Uterus (tissue), 4 donors: Measurements from ENCODE around the gene CD22. TPM values are rescaled to one million over a fixed set of nuclear protein-coding genes. Genes with fewer than 3 reads are reported as not detected.
A peak's percentile ranks its signal among the peaks of the same experiment; 100 is the strongest.

Experiments used
- DNase-seq, 2 donors: peaks; one replicate each; pipeline ENCODE4 v3.0.0-alpha.2; 2019 to 2020
- H3K27ac ChIP-seq, 2 donors: fragments of 200-600 bp; sonication (generic); 1 replicate in 1 of 2; 2 replicates in 1 of 2; pipeline ENCODE4 v1.5.1; 2016 to 2018
- H3K27me3 ChIP-seq, 2 donors: fragments of 200-600 bp; sonication (generic); one replicate each; pipeline ENCODE4 v1.5.1; 2018 to 2019; ENCODE audit warnings: control low read depth in 1 of 2
- H3K36me3 ChIP-seq, 2 donors: fragments of 200-600 bp; sonication (generic); one replicate each; pipeline ENCODE4 v1.5.1; 2019; ENCODE audit warnings: control low read depth in 1 of 2
- H3K4me1 ChIP-seq, 2 donors: fragments of 200-600 bp; sonication (generic); one replicate each; pipeline ENCODE4 v1.5.1; 2018 to 2019; ENCODE audit warnings: control low read depth in 1 of 2
- H3K4me3 ChIP-seq, 2 donors: fragments of 200-600 bp; sonication (generic); 1 replicate in 1 of 2; 2 replicates in 1 of 2; pipeline ENCODE4 v1.5.1; 2018 to 2019; ENCODE audit warnings: mild to moderate bottlenecking in 1 of 2
- H3K9me3 ChIP-seq, 2 donors: fragments of 200-600 bp; sonication (generic); one replicate each; pipeline ENCODE4 v1.5.1; 2019; ENCODE audit warnings: control low read depth in 1 of 2
- CTCF ChIP-seq, 4 experiments: fragments of 200-600 bp in 2 of 4; fragments of 450-650 bp in 2 of 4; sonication (generic) in 2 of 4; IDR thresholded peaks; one replicate each; pipeline ENCODE4 v1.5.1; 2016 to 2019; ENCODE audit warnings: antibody characterized with exemption in 4 of 4, mild to moderate bottlenecking in 2 of 4, moderate library complexity in 1 of 4
- POLR2A ChIP-seq, 2 donors: fragments of 450-650 bp; IDR thresholded peaks; one replicate each; pipeline ENCODE4 v1.6.1; 2016; ENCODE audit warnings: antibody characterized with exemption in 2 of 2, mild to moderate bottlenecking in 1 of 2, moderate library complexity in 1 of 2
- intact Hi-C: fragments of 100-400 bp; cut with DNase I; formaldehyde crosslinking; loops from one replicate; pipeline ENCODE4 v1.15.1; 2023; ENCODE audit warnings: low total_unique reads
- total RNA-seq, 4 donors: library from RNA; depleted of rRNA in 3 of 4; stranded (reverse); fragments of >200 nt in 3 of 4; gene quantifications; one replicate each; pipeline versions ENCODE4 v1.1.0 to v1.2.4, GENCODE V29; 2014 to 2023
- donor health status: DM: yes; HTN: yes; CAD: no.

Gene CD22
- total RNA-seq, 4 donors from 2014 or later, result under 0.01 to 9.4 (median 1.3) TPM

DNA sequence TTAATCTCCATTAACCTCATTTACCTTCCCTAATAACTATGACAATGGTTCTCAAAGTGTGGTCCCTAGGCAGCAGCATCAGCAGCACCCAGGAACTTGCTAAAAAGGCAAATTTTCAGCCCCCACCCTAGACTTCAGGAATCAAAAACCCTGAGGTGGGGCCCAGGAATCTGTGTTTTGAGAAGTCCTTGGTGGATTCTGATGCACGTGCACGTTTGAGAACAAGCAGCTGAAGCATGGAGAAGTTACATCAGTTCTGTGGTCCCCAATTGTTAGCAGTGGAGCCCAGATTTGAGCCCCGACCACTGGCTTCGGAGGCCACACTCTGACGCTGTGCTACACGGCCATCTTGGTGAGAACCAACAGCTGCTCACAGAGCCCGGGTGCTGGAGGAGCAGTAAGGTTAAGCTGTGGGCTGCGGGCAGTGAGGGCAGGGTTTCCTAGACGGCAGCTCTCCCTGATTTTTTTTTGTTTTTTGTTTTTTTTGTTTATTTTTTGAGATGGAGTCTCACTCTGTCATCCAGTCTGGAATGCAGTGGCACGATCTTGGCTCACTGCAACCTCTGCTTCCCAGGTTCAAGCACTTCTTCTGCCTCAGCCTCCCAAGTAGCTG, 14.0 kb upstream of the CD22 start:
- H3K4me3 ChIP-seq, result no peak overlapping the region

DNA sequence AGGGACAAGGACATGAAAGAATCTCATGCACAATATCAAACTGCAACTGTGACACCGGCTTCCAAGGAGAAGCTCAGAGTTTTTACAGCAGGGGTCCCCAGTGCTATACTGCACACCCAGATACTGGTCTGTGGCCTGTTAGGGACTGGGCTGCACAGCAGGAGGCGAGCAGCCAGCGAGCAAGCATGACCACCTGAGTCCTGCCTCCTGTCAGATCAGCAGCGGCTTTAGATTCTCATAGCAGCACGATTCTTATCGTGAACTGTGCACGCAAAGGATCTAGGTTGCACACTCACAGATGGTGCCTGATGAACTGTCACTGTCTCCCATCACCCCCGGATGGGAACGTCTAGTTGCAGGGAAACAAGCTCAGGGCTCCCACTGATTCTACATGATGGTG, 13.1 kb upstream of the CD22 start:
- Histone ChIP-seq H3K36me3 (no peaks in the 10 kb centered on the region), H3K9me3 (no peaks in the 10 kb centered on the region), H3K4me1 (no peaks in the 10 kb centered on the region), H3K27me3 (no peaks in the 10 kb centered on the region), H3K4me3 (no peak overlapping the region), H3K27ac (no peak overlapping the region)
- TF ChIP-seq POLR2A (IDR thresholded peaks at IDR 0.05) (no peak), CTCF (IDR thresholded peaks at IDR 0.05) (no peak)
- intact Hi-C loops, result no loop called here
- no peak for DNase-seq

More for the DNA sequence above, 14.0 kb upstream of the CD22 start:
- H3K9me3 ChIP-seq, result no peaks in the 10 kb centered on the region
- no peak for DNase-seq
- intact Hi-C loops, result no loop called here
- no peaks in the 10 kb centered on the region for H3K27me3 ChIP-seq
- no peaks in the 10 kb centered on the region for H3K36me3 ChIP-seq
- TF ChIP-seq CTCF (IDR thresholded peaks at IDR 0.05) (no peak), POLR2A (IDR thresholded peaks at IDR 0.05) (no peak)
- H3K27ac ChIP-seq, result no peak overlapping the region
- no peaks in the 10 kb centered on the region for H3K4me1 ChIP-seq

DNA sequence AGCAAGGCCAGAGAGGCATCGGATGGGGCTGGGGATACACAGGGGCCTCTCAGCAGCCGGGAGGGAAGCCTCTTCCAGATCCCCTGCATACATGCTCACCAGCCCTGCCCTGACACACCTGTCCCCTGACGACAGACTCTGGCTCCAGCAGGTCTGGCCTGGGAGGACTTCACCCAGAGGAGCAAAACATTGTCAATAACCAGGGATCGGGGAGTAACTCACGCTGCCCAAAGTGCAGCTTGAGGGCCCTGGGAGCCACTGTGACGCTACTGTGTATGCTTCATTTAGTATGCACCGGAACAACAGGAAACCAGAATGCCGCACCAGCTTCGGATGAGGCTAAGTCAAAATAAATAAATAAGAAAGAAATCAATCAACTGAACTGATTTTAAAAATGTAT, 12.4 kb upstream of the CD22 start:
- H3K9me3 ChIP-seq, result no peaks in the 10 kb centered on the region
- no peak for DNase-seq
- H3K27me3 ChIP-seq, result no peaks in the 10 kb centered on the region
- H3K27ac ChIP-seq, result no peak overlapping the region
- no peaks in the 10 kb centered on the region for H3K4me1 ChIP-seq
- H3K36me3 ChIP-seq, result no peaks in the 10 kb centered on the region
- intact Hi-C loops, result no loop called here
- H3K4me3 ChIP-seq, result no peak overlapping the region
- TF ChIP-seq CTCF (IDR thresholded peaks at IDR 0.05), result no peak
- no peak for TF ChIP-seq POLR2A (IDR thresholded peaks at IDR 0.05)

- no peaks in the 10 kb centered on the region for H3K9me3 ChIP-seq
- no peaks in the 10 kb centered on the region for H3K4me1 ChIP-seq
- H3K4me3 ChIP-seq, result no peak overlapping the region
- DNase-seq, result no peak
- intact Hi-C loops, result no loop called here
- no peaks in the 10 kb centered on the region for H3K27me3 ChIP-seq
- no peaks in the 10 kb centered on the region for H3K36me3 ChIP-seq
- TF ChIP-seq CTCF (IDR thresholded peaks at IDR 0.05) (no peak), POLR2A (IDR thresholded peaks at IDR 0.05) (no peak)
- no peak overlapping the region for H3K27ac ChIP-seq
These were observed 11.4 kb upstream of the CD22 start for GRCh38 chr19:35317464-35318043.

DNA sequence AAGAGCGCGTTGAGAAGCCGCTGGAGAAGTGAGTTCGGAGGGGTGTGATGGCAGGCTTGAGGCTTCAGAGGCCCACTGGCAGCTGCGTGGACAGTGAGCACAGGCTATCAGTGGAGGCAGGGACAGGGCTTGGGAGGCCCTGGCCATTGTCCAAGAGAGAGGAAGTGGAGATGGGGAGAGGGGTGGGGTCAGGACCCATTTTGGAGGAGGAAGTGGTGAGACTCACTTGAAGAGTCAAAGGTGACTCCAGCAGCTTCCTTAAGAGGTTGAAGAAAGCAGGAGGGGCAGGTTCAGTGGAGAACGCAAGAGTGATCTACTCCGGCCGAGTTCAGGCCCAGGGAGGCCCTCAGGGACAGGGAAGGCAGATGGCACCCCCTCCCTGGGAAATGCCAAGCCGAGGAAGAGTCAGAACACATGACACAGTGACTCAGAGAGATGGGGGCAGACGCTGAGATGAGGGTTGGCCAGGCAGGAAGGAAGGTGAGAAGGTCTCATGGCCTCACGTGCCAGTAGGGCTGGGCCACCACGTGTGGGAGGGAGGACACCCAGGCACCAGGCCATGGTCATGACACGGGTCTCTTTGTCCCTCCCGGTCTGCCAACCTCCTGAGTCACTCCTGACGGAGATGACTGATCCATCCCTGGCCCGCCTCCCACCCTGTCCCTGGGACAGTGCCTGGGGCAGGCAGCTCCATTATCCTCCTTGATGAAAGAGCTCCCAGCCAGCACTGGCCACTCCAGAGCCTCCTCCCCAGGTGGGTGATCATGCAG, 10.1 kb upstream of the CD22 start:
- no peak for TF ChIP-seq CTCF (IDR thresholded peaks at IDR 0.05)
- no peak for TF ChIP-seq POLR2A (IDR thresholded peaks at IDR 0.05)
- DNase-seq, result peak; percentile 30 to 74
- Histone ChIP-seq H3K36me3 (no peaks in the 10 kb centered on the region), H3K27ac (peak overlapping the region; percentile 40 to 52), H3K4me1 (no peaks in the 10 kb centered on the region), H3K4me3 (no peak overlapping the region), H3K27me3 (no peaks in the 10 kb centered on the region), H3K9me3 (no peaks in the 10 kb centered on the region)
- intact Hi-C loops, result no loop called here
